HG02970 (cell line): ENCODE data around the gene USP10.

Experiments
- ATAC-seq: cut with Tn5 transposase; IDR thresholded peaks from one replicate; pipeline ENCODE4 v1.9.1; 2021; ENCODE audit warnings: mild to moderate bottlenecking, moderate library complexity, moderate number of reproducible peaks; ENCODE audit not compliant: unreplicated experiment, low FRiP score

Gene USP10

DNA sequence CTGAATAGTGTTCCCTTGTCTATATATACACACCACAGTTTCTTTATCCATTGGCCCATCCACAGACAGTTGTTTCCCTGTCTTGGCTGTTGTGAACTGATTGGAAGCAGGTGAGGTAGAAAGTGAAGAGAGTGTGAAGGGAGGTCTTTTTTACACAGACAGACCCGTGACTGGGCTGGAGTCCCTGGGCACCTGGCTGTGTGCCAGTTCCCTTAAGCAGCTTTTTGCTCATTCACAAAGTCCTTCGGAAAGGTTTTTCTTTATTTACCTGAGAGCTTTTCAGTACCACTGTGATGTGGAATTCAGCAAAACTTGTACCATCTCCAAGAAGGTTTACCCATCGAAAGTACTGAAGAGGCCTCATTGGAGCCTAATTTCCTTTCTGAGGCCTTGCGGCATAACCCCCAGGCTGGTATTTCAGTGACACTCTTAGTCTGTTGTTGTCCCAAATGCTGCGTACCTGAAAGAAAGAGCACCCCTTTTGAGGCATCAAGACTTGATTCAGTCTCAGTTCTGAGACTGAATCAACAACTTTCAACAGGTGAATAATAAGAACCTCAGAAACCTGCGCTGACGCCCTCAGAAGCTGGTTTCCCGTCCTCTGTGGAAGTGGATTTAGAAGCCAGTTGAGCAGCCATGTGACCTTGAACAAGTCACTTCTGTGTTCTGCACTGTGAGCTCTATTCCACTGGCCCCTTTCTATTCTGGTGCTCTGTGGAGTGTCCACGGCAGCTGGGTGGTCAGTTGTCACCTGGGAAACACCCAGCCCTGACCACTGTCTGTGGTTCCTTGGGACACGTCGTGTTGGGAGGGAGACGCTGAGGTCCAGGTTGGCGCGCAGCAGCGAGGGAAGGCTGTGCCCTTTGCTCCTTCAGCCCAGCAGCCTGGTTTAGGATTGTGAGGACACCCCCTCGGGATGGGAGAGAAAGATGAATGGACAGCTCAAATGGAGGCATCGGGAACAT is 66.1 kb downstream of the USP10 start:
- no peak for ATAC-seq

DNA sequence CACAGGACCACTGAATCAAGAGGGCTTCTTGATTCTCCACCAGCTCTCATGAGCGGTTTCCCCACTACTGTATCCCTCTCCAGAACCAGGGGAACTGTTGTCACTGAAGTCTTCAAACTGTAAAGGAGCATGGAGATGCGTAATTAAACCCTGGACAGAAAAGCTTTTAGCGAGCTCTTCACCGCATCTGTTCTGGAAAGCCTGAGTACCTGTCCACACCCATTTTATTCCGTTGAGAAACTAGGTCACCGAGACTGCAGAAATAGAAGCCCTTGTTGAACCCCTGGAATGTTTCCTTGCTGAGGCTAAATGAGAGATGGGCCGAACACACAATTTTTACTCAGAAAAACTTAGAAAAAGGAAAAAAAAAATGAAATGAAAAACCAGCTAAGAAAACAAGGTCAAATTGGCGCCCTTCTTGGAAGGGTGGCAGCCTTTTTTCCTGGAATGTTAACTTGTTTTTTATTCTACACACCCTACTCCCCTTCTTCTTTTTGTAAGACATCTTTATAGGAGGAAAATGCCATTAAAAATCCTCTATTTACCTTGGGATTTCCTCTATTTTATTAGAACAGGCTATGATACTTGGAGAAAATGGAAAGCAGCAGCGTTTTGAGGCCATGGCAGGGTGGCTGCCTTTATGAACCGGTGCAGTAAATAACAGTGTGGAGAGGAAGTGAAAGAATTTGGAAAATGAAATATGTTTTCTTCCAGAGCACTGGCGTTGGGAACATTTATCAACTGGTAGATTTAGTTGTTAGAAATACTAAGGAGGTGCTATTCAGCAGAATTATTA is 67.4 kb downstream of the USP10 start:
- ATAC-seq, result no peak

- no peak for ATAC-seq
Measured at GRCh38 chr16:84768061-84768807, 68.4 kb downstream of the USP10 start.

- no peak for ATAC-seq
Measured at GRCh38 chr16:84768808-84769197, 69.0 kb downstream of the USP10 start.

DNA sequence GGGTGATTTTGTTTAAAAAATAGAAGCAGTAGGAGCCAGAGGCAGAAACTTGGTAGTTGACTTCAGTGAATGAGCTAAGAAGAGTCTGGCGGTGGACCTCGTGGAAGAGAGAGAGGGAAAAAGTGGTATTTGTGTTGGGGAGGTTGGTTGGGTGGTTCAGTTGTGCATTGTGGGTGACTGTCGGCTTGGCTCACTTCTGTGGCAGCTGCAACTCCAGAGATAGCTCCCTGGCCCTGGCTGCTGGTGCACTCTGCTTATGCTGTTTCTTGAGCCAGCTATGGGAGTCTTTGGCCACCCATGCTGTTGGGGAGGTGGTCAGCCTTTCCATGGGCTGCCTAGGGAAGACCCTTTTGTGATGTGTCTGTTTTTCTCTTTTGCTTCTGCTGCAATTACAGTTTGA is 69.6 kb downstream of the USP10 start:
- no peak for ATAC-seq

- no peak for ATAC-seq
Measured at GRCh38 chr16:84773312-84773711, 73.5 kb downstream of the USP10 start.

DNA sequence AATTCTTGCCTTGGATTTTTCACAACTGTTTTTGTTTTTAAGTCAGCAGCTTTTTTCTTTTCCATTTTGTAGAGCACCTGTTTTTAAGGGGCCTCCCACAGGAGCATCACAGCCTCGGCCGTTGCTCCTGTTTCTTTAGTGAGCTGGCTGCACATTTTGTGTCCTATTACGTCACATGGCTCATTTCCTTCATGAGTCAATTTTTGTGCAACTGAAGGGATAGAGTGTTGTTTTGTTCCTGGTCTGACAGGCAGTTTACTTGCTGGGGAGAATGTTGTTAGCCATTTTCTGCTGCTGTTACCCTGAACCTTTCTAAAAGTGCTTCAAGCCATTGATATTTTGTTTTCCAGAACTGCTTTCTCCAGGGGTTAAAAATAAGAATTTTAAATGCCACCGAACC is 75.0 kb downstream of the USP10 start:
- ATAC-seq, result no peak

GRCh38 chr16:84775262-84775810 is 75.5 kb downstream of the USP10 start:
- no peak for ATAC-seq

DNA sequence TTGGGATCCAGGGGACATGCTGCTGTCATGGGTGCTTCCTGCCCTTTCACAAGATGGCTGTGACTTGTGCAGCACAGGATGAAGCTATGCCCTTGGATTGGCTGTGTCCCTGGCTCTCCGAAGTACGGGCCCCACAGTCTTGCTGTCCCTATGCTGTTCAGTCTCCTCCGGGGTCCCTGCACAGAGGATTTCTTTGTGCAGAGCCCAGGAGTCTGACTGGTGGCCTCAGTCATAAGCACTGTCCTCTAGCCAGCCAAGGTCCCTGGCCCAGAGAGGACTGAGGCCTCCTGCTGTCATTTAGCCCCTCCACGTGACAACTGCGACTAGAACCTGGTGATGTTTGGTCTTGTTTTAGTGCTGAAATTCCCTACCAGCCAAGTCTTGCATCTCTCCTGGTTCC is 77.6 kb downstream of the USP10 start:
- no peak for ATAC-seq

- ATAC-seq, result no peak
Measured at GRCh38 chr16:84778720-84779119, 78.9 kb downstream of the USP10 start.

DNA sequence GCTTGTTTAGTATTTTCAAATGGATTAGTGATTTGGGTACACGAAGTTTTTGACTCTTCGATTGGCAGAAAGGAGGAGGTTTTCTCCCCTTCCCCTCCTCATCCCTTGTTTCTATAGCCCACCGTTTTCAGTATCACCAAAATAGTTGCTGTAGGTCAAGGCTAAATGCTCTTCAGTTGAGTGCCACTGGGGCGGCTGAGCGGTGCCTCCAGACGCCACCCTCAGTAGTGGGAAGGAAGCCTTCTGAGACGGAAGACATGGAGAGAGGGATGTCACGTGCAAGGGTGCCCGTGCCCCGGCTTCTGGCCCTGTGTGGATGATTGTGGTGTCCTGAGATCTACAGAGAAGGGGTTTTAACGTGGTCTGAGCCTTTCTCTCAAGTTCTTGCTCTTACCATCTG is 80.3 kb downstream of the USP10 start:
- no peak for ATAC-seq

DNA sequence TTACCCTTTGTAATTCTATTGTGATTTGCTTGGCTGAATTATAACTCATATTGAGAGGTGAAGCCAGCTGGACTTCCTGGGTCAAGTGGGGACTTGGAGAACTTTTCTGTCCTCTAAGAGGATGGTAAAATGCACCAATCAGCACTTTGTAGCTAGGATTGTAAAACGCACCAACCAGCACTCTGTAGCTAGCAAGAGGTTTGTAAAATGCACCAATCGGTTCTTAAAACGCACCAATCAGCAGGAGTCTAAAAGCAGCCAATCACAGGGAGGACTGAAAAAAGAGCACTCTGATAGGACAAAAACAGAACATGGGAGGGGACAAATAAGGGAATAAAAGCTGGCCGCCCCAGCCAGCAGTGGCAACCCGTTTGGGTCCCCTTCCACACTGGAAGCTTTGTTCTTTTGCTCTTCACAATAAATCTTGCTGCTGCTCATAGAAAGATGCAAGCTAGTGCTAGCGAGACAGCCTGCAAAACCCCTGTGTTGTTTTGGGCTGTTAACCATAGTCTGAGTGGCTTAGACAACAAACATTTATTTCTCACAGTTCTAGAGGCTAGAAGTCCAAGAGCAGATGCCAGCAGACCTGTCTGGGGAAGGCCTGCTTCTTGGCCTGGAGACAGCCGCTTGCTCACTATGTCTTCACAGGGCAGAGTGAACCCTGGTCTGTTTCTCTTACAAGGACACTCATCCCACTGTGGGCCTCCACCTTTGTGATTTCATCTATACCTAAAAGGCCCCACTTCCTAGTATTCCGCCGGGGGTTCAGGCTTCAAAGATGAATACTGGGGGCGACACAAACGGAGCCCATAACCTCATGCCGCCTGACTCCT is 81.0 kb downstream of the USP10 start:
- no peak for ATAC-seq

DNA sequence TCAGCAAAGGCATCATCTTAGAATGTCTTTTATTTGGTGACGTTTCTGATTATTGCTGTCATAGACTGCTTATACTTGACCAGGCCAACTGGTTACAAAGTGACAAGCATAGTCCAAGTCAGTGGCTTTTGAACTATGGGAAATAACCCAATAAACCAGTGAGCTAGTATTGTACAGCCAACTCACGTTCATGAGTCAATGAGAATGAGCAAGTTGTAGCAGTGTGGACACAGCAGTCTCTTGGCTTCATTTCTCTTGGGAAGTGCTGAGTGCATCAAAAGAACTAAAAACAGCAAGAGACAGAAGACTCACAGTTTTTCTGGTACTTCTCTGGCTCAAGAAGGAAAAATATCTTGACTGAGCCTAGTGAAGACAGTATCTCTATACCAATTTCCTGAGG is 83.0 kb downstream of the USP10 start:
- no peak for ATAC-seq

- ATAC-seq, result no peak
Measured at GRCh38 chr16:84785843-84786581, 86.2 kb downstream of the USP10 start.

GRCh38 chr16:84786605-84787262 is 86.9 kb downstream of the USP10 start:
- no peak for ATAC-seq

DNA sequence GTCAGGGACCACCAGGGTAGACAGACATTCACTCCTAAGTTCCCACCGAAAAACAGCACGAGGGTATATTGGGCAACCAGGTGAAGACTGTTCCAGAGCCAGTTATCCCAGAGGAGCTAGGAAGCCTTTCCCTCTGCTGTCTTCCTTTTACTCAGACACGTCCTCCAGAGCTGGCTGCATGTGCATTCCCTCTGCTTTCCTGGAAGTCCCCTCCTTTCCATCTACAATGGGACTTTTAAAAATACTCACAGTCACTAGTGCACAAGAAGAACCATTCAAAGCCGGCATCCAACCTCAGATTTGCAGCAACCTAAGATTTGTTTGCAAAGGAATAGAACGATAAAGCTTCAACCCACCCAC is 87.4 kb downstream of the USP10 start:
- ATAC-seq, result no peak

DNA sequence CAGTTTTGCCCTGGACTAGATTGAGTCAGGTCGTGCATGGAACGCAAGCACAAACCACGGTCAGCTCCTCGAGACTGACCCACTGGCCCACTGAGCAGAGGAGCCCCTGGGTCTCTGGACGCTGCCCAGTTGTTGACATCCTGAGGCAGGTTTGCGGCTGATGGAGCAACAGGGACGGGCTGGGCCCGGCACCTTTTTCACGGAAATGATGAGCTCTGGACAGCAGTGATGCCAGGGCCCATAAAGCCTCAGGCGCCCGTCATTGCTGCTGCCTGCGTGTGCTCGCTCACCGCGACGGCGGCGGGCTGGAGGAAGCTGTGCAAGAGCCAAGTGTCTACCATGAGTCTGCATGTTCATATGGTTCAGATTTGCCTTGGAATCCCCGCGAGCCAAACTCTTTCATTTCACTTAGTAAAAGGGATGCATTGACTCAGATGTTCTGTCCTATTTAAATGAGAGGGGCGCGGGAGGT is 89.2 kb downstream of the USP10 start:
- no peak for ATAC-seq

- no peak for ATAC-seq
Measured at GRCh38 chr16:84789431-84789830, 89.6 kb downstream of the USP10 start.
